K562 (cell line): ENCODE measurements around the gene PPP1R1C.

Experiments used
- E2F4 ChIP-seq: sonication (generic); formaldehyde crosslinking; IDR thresholded peaks from 2 replicates; pipeline ENCODE4 v1.8.0; 2022; ENCODE audit warnings: mild to moderate bottlenecking, low read depth, missing genetic modification reagents
- EZH2 ChIP-seq: IDR thresholded peaks from 2 replicates; pipeline ENCODE4 v1.6.1; 2012; ENCODE audit warnings: low read depth, mild to moderate bottlenecking, inconsistent platforms, low read length, borderline replicate concordance

DNA sequence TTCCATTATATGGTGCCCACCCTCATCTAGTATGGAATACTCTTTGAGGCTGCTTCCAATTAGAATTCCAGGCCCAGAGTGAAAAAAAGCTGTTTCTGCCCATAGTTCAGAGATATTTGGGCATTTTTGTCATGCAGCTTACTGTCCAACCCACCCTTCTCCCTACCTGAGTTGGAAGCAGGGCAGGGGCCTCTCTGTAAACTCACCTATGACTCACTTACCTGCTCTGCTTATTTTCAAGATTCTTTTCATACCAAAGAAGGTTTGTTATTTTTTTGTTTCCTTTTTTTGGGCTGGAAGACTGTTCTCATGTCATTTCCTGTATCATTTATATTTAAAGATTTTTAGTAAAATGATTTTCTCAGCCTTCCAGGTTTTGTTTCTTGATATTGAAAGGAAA lies 38.4 kb upstream of the PPP1R1C start:
- no peak for TF ChIP-seq EZH2
- no peak for TF ChIP-seq E2F4
